H9 (cell line): ENCODE measurements around the gene MYO5B. TPM values are rescaled to one million over a fixed set of nuclear protein-coding genes. Genes with fewer than 3 reads are reported as not detected.

Experiments
- DNase-seq: peaks from one replicate; pipeline ENCODE4 v3.0.0-alpha.2; 2017
- H2AFZ ChIP-seq: one replicate; pipeline ENCODE4 v1.6.1; 2013; ENCODE audit warnings: mild to moderate bottlenecking, low read length, control low read depth, moderate library complexity
- H2AK5ac ChIP-seq: 2 replicates; pipeline ENCODE4 v1.6.1; 2013; ENCODE audit warnings: low read length, control low read depth, mixed read lengths; ENCODE audit not compliant: insufficient read length
- H2BK120ac ChIP-seq: one replicate; pipeline ENCODE4 v1.6.1; 2013; ENCODE audit warnings: low read depth, mild to moderate bottlenecking, low read length, control low read depth, inconsistent platforms; ENCODE audit not compliant: poor library complexity, severe bottlenecking
- H2BK12ac ChIP-seq: 2 replicates; pipeline ENCODE4 v1.6.1; 2013; ENCODE audit warnings: low read length, control low read depth, mixed read lengths, low read depth; ENCODE audit not compliant: insufficient read length
- H2BK15ac ChIP-seq: 2 replicates; pipeline ENCODE4 v1.6.1; 2013; ENCODE audit warnings: low read depth, low read length, control low read depth
- H2BK20ac ChIP-seq: one replicate; pipeline ENCODE4 v1.6.1; 2013; ENCODE audit warnings: low read depth, mild to moderate bottlenecking, low read length, control low read depth, inconsistent platforms; ENCODE audit not compliant: poor library complexity, severe bottlenecking
- H2BK5ac ChIP-seq: 2 replicates; pipeline ENCODE4 v1.6.1; 2013; ENCODE audit warnings: low read length, control low read depth, mixed read lengths; ENCODE audit not compliant: insufficient read length
- H3K14ac ChIP-seq: 2 replicates; pipeline ENCODE4 v1.6.1; 2013; ENCODE audit warnings: low read length, control low read depth; ENCODE audit not compliant: insufficient read depth
- H3K18ac ChIP-seq: 2 replicates; pipeline ENCODE4 v1.6.1; 2013; ENCODE audit warnings: low read depth, mild to moderate bottlenecking, mixed read lengths, low read length, control low read depth; ENCODE audit not compliant: insufficient read length
- H3K23ac ChIP-seq: 2 replicates; pipeline ENCODE4 v1.6.1; 2013; ENCODE audit warnings: low read length, control low read depth, mixed read lengths, low read depth; ENCODE audit not compliant: insufficient read length
- H3K23me2 ChIP-seq: 2 replicates; pipeline ENCODE4 v1.6.1; 2013; ENCODE audit warnings: low read depth, mild to moderate bottlenecking, mixed read lengths, low read length, control low read depth; ENCODE audit not compliant: insufficient read length, poor library complexity, severe bottlenecking
- H3K27ac ChIP-seq: 2 replicates; pipeline ENCODE4 v1.5.1; 2013; ENCODE audit warnings: low read length, control low read depth, mixed read lengths, low read depth; ENCODE audit not compliant: insufficient read length
- H3K27me3 ChIP-seq: 2 replicates; pipeline ENCODE4 v1.6.1; 2013; ENCODE audit warnings: low read length, control low read depth, inconsistent platforms; ENCODE audit not compliant: insufficient read depth
- H3K4ac ChIP-seq: 2 replicates; pipeline ENCODE4 v1.6.1; 2013; ENCODE audit warnings: low read depth, mild to moderate bottlenecking, control low read depth, inconsistent platforms, low read length, moderate library complexity
- H3K4me1 ChIP-seq: 2 replicates; pipeline ENCODE4 v1.6.1; 2013; ENCODE audit warnings: low read length, control low read depth, inconsistent platforms; ENCODE audit not compliant: insufficient read depth
- H3K4me2 ChIP-seq: 2 replicates; pipeline ENCODE4 v1.6.1; 2013; ENCODE audit warnings: low read length, control low read depth, mixed read lengths; ENCODE audit not compliant: insufficient read length, insufficient read depth
- H3K56ac ChIP-seq: 2 replicates; pipeline ENCODE4 v1.6.1; 2013; ENCODE audit warnings: low read depth, mild to moderate bottlenecking, mixed read lengths, low read length, control low read depth; ENCODE audit not compliant: insufficient read length
- H3K79me1 ChIP-seq: 2 replicates; pipeline ENCODE4 v1.6.1; 2013; ENCODE audit warnings: low read depth, mild to moderate bottlenecking, moderate library complexity, low read length, control low read depth, inconsistent platforms; ENCODE audit not compliant: insufficient read depth, poor library complexity, severe bottlenecking
- H3K79me2 ChIP-seq: 2 replicates; pipeline ENCODE4 v1.6.1; 2013; ENCODE audit warnings: low read length, control low read depth, inconsistent platforms; ENCODE audit not compliant: insufficient read depth
- H3K9ac ChIP-seq: 2 replicates; pipeline ENCODE4 v1.6.1; 2013; ENCODE audit warnings: low read length, control low read depth, mixed read lengths; ENCODE audit not compliant: insufficient read length; ENCODE audit errors: extremely low read depth
- H3K9me3 ChIP-seq: one replicate; pipeline ENCODE4 v1.6.1; 2013; ENCODE audit warnings: low read depth, low read length, inconsistent platforms; ENCODE audit not compliant: control insufficient read depth
- H3T11ph ChIP-seq: one replicate; pipeline ENCODE4 v1.6.1; 2013; ENCODE audit warnings: mild to moderate bottlenecking, low read length, control low read depth, inconsistent platforms
- H4K20me1 ChIP-seq: one replicate; pipeline ENCODE4 v1.6.1; 2013; ENCODE audit not compliant: control insufficient read depth, insufficient read length, insufficient read depth
- H4K5ac ChIP-seq: 2 replicates; pipeline ENCODE4 v1.6.1; 2013; ENCODE audit warnings: low read depth, mild to moderate bottlenecking, mixed read lengths, low read length, control low read depth; ENCODE audit not compliant: insufficient read length
- H4K8ac ChIP-seq: replicated peaks from 2 replicates; pipeline ENCODE4 v1.6.1; 2013; ENCODE audit warnings: low read length, control low read depth, mixed read lengths, low read depth; ENCODE audit not compliant: insufficient read length
- H4K91ac ChIP-seq: 2 replicates; pipeline ENCODE4 v1.6.1; 2013; ENCODE audit warnings: low read depth, mild to moderate bottlenecking, moderate library complexity, mixed read lengths, low read length, control low read depth; ENCODE audit not compliant: insufficient read length
- H3K27ac Mint-ChIP-seq, 3 experiments: 2 replicates in 2 of 3; 3 replicates in 1 of 3; pipeline ENCODE4 v1.8.0; 2020 to 2021; ENCODE audit warnings: mixed read lengths in 3 of 3, mild to moderate bottlenecking in 1 of 3, moderate library complexity in 1 of 3
- H3K27me3 Mint-ChIP-seq: 2 replicates; pipeline ENCODE4 v1.8.0; 2021; ENCODE audit warnings: low read depth, mild to moderate bottlenecking, moderate library complexity, mixed read lengths
- H3K36me3 Mint-ChIP-seq, 3 experiments: 2 replicates in 2 of 3; 3 replicates in 1 of 3; pipeline ENCODE4 v1.8.0; 2020 to 2021; ENCODE audit warnings: low read depth in 3 of 3, mixed read lengths in 3 of 3; ENCODE audit not compliant: insufficient read depth in 1 of 3
- H3K4me1 Mint-ChIP-seq, 2 experiments: 2 replicates each; pipeline ENCODE4 v1.8.0; 2020; ENCODE audit warnings: mixed read lengths in 2 of 2
- H3K4me3 Mint-ChIP-seq, 2 experiments: 2 replicates in 1 of 2; 3 replicates in 1 of 2; pipeline ENCODE4 v1.8.0; 2020 to 2021; ENCODE audit warnings: mild to moderate bottlenecking in 2 of 2, mixed read lengths in 2 of 2, moderate library complexity in 1 of 2
- H3K9me3 Mint-ChIP-seq, 2 experiments: 2 replicates in 1 of 2; 3 replicates in 1 of 2; pipeline ENCODE4 v1.8.0; 2020; ENCODE audit warnings: mild to moderate bottlenecking in 2 of 2, mixed read lengths in 2 of 2, moderate library complexity in 1 of 2
- WGBS: extraction: QIAGEN DNeasy Blood & Tissue Kit; methylation state at CpG from one replicate; pipeline ENCODE4 v1.1.7; 2013; ENCODE audit warnings: missing lambda C conversion rate, low lambda C conversion rate, mixed read lengths; ENCODE audit not compliant: insufficient read length; ENCODE audit errors: extremely low coverage; 5-methylcytosine and 5-hydroxymethylcytosine counted together
- total RNA-seq: library from RNA; stranded (reverse); gene quantifications from 2 replicates; pipeline ENCODE4 v1.2.1, GENCODE V29; 2021
- TF ChIP-seq, protein P1 (sequence below): fragments of 200-600 bp; sonication (generic); conservative IDR thresholded peaks from 3 replicates; pipeline ENCODE4 v1.8.0; 2021; ENCODE audit warnings: antibody characterized with exemption, mild to moderate bottlenecking

MYO5B gene
- total RNA-seq, 1 experiment from 2014 or later: 9.3 TPM

DNA sequence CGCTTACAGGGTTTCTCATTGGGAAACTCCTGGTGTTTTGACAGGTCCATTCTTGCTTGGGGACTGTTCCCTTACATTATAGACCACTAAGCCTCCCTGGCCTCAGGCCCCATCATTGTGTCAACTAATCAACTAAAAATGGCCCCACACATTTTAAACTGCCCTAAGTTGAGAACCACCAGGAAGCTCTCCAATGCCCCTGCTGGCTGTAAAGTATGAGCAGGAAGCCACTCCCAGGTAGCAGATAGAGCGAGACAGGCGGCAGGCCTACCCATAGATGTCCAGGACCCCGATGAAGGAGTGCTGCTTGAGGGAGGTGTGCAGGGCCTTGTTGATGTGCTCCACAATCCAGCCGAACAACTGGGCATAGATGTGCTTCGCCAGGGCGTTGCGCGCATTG is 220.9 kb downstream of the MYO5B start:
- Histone ChIP-seq H2AFZ (no peak overlapping the region), H4K8ac (no peak overlapping the region), H3K79me1 (no peaks in the 10 kb centered on the region), H3T11ph (no peak overlapping the region), H2BK5ac (no peak overlapping the region), H3K27me3 (no peaks in the 10 kb centered on the region), H3K79me2 (no peaks in the 10 kb centered on the region), H4K5ac (no peak overlapping the region), H3K4me2 (no peak overlapping the region), H4K20me1 (no peaks in the 10 kb centered on the region), H3K23me2 (no peaks in the 10 kb centered on the region), H3K4me1 (no peaks in the 10 kb centered on the region), H4K91ac (no peak overlapping the region), H3K27ac (no peak overlapping the region), H2BK120ac (no peak overlapping the region), H3K23ac (no peak overlapping the region), H2AK5ac (no peak overlapping the region), H3K9me3 (no peaks in the 10 kb centered on the region), H3K4ac (no peak overlapping the region), H3K9ac (no peak overlapping the region), H2BK12ac (no peak overlapping the region), H3K14ac (no peak overlapping the region; the same call in 1 of the 2 replicates), H3K18ac (no peak overlapping the region), H3K56ac (no peak overlapping the region), H2BK15ac (no peak overlapping the region), H2BK20ac (no peak overlapping the region)
- Mint-ChIP-seq H3K27ac (no peak overlapping the region), H3K4me1 (peaks cover 0 to 6% of the 10 kb centered on the region in 2 experiments; a peak in 1 of 4 replicates), H3K9me3 (no peaks in the 10 kb centered on the region), H3K27me3 (no peaks in the 10 kb centered on the region), H3K4me3 (no peak overlapping the region), H3K36me3 (no peaks in the 10 kb centered on the region; a peak in 1 of 7 replicates)
- TF ChIP-seq, protein P1, sequence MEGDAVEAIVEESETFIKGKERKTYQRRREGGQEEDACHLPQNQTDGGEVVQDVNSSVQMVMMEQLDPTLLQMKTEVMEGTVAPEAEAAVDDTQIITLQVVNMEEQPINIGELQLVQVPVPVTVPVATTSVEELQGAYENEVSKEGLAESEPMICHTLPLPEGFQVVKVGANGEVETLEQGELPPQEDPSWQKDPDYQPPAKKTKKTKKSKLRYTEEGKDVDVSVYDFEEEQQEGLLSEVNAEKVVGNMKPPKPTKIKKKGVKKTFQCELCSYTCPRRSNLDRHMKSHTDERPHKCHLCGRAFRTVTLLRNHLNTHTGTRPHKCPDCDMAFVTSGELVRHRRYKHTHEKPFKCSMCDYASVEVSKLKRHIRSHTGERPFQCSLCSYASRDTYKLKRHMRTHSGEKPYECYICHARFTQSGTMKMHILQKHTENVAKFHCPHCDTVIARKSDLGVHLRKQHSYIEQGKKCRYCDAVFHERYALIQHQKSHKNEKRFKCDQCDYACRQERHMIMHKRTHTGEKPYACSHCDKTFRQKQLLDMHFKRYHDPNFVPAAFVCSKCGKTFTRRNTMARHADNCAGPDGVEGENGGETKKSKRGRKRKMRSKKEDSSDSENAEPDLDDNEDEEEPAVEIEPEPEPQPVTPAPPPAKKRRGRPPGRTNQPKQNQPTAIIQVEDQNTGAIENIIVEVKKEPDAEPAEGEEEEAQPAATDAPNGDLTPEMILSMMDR: peak; percentile 26; the same call in 1 of the 3 replicates
- no peak for DNase-seq
- no CpG with 5 or more reads among the region's 9 CpGs for WGBS
